ENCODE measurements around the gene IAH1.

Gene IAH1

GRCh38 chr2:9474361-9475057, at the start of gene IAH1:
Gene IAH1, plus strand, starts transcription at chr2:9474551. Its CDS starts 16 bp downstream, at chr2:9474567.
- no peak for DNase-seq

GRCh38 chr2:9428965-9429577, 45.3 kb upstream of the IAH1 start:
- no peak for DNase-seq

GRCh38 chr2:9430316-9431293, 43.7 kb upstream of the IAH1 start:
- DNase-seq: no peak

- no peak for DNase-seq
Observed at GRCh38 chr2:9434489-9434888, 39.9 kb upstream of the IAH1 start.

- DNase-seq: no peak
Observed at GRCh38 chr2:9439536-9439935, 34.8 kb upstream of the IAH1 start.

- no peak for DNase-seq
Observed at GRCh38 chr2:9440058-9440727, 34.2 kb upstream of the IAH1 start.

GRCh38 chr2:9441556-9441955, 32.8 kb upstream of the IAH1 start:
- DNase-seq: no peak

- no peak for DNase-seq
Observed at GRCh38 chr2:9443526-9443925, 30.8 kb upstream of the IAH1 start.

GRCh38 chr2:9445089-9445488, 29.3 kb upstream of the IAH1 start:
- no peak for DNase-seq

GRCh38 chr2:9451231-9451630, 23.1 kb upstream of the IAH1 start:
- DNase-seq: no peak

- no peak for DNase-seq
Observed at GRCh38 chr2:9460441-9461017, 13.8 kb upstream of the IAH1 start.

- no peak for DNase-seq
Observed at GRCh38 chr2:9461079-9461478, 13.3 kb upstream of the IAH1 start.

- no peak for DNase-seq
Observed at GRCh38 chr2:9462313-9462712, 12.0 kb upstream of the IAH1 start.

GRCh38 chr2:9462886-9463697, 11.3 kb upstream of the IAH1 start:
- DNase-seq: peak; percentile 64

- DNase-seq: no peak
Observed at GRCh38 chr2:9463698-9464034, 10.7 kb upstream of the IAH1 start.

- no peak for DNase-seq
Observed at GRCh38 chr2:9465170-9465569, 9.2 kb upstream of the IAH1 start.

GRCh38 chr2:9466147-9466683, 8.1 kb upstream of the IAH1 start:
- no peak for DNase-seq

GRCh38 chr2:9467687-9468086, 6.7 kb upstream of the IAH1 start:
- no peak for DNase-seq

- no peak for DNase-seq
Observed at GRCh38 chr2:9471206-9471605, 3.1 kb upstream of the IAH1 start.

GRCh38 chr2:9472511-9472910, 1.8 kb upstream of the IAH1 start:
- DNase-seq: no peak

GRCh38 chr2:9473308-9473984, 905 bp upstream of the IAH1 start:
- no peak for DNase-seq
